Measurements from ENCODE around the gene CHAD. TPM values are rescaled to one million over a fixed set of nuclear protein-coding genes. Genes with fewer than 3 reads are reported as not detected.
"Not testable (repeated sequence)": the region's sequence is repeated elsewhere in the genome, so short reads cannot be mapped to it uniquely, and the experiment has no call there.

CHAD gene
- total RNA-seq, 1 donor from 2014 or later, result not detected

DNA sequence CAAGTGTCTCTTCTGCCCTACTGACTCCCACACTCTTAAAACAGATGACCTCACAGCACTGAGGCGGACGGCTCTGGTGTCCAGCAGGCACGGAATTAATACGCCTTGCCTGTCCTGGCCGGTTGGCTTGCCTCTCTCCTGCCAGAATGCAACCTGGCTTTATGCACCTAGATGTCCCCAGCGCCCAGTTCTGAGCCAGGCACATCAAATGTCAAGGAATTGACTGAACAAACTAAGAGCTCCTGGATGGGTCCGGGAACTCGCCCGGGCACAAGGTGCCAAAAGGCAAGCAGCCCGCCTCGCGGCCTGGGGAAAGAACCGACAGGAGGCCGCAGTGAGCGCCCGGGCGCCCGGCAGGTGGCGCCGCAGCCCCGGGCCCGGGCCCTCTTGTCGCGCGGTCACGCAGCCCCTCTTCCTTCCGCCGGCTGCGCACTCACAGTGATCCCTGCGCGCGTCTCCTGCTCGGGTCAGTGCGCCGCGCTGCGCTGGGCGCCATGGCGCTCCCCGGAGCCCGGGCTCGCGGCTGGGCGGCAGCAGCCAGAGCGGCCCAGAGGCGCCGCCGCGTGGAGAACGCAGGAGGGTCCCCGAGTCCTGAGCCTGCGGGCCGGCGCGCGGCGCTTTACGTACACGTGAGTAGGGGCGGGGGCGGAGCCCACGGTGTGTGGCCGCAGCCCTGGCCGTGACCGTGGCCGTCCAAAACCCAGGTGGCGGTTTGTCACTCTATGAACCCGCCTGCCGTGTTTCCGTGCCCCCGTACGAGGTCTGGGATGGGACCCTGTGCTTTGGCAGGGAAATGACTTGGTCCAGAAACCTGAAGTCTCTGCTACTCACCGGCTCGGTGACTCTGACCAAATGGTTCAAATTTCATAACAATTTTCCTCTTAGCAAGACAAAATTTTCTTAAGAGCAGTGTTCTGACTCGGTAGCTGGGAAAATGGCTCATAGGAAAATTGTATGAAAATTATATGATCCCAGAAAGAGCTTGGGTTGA lies 10.0 kb upstream of the CHAD start, which contains the start of gene RSAD1:
Gene RSAD1, plus strand, starts transcription at position 470 of the 991 bp plus-strand sequence. Its CDS starts 25 bp downstream, at position 495.
- intact Hi-C loops (cut with DNase I), result no loop called here
- ATAC-seq (peak; percentile 72), DNase-seq (ENCODE audit: low spot score) (peak; percentile 87)

DNA sequence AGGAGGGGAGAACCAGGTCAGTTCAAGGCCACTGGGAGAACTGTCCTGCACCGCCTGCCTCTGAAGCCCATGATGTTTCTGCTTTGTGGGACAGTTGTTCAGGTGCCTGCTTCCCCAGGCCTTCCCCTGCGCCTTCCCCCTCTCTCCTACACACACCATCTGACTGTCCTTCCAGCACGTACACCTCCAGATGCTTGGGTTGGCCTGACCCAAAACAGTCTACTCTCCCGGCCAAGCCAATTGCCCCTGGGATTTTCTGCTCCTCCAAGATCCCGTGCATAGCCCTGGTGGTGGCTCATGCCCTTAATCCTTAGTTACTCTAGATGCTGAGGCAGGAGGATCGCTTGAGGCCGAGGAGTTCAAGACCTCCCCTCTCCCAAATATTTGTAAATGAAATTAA lies 9.3 kb upstream of the CHAD start:
- ATAC-seq, result no peak
- DNase-seq (ENCODE audit: low spot score), result no peak
- intact Hi-C loops (cut with DNase I), result loop anchor here (1.0 kb wide), 1 partner anchor 60 kb away; no protein-coding TSS in a partner anchor

DNA sequence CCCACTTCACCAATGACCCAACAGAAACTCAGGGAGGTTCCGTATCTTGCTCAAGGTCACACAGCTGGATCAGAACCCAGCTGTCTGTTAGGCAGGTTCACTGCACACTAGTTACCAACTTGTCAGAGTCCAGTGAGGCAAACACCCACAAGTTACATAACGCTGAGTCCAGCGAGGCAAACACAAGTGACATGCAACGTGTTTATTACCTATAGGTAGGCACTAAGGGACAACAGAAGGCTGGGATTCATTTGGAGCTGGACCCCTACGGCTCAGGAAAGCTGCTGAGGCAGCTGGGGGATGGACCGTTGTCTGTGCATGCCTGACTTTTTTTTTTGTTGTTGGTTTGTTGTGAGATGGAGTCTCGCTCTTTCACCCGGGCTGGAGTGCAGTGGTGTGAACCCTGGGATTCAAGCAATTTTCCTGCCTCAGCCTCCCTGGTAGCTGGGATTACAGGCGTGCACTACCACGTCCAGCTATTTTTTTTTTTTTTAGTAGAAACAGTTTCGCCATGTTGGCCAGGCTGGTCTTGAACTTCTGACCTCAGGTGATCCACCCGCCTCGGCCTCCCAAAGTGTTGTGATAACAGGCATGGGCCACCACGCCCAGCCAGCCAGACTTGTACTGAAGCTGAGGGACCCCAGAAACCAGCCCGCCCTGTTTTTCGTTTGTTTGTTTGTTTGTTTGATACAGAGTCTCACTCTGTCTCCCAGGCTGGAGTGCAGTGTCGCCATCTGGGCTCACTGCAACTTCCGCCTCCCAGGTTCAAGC lies 8.1 kb upstream of the CHAD start:
- no peak for DNase-seq (ENCODE audit: low spot score)
- intact Hi-C loops (cut with DNase I), result loop anchor here (1.0 kb wide), 1 partner anchor 62 kb away; no protein-coding TSS in a partner anchor

DNA sequence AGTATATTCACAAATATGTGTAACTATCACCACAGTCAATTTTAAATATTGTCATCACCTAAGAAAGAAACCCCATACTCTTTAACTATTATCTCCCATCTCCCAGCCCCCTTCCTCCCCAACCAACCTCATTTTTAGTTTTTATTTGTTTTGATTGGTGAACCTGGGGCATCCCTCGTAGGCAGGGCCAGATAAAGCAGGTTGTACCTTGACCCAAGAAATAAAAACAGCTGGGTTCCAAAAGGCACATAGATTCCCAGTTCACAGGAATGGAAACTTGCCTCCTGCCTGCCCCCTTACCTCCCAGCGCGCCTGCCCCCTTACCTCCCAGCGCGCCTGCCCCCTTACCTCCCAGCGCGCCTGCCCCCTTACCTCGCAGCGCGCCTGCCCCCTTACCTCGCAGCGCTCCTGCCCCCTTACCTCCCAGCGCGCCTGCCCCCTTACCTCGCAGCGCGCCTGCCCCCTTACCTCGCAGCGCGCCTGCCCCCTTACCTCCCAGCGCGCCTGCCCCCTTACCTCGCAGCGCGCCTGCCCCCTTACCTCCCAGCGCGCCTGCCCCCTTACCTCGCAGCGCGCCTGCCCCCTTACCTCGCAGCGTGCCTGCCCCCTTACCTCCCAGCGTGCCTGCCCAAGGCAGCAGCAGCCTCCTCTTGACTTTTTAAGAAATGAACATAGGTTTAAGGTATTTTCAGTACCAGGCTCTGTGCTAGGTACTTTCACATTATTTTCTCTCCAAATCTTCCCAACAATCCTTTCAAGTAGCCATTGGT lies 7.3 kb upstream of the CHAD start:
- intact Hi-C loops (cut with DNase I); DNase-seq (ENCODE audit: low spot score); ATAC-seq: not testable (repeated sequence)

More for the DNA sequence above, 8.1 kb upstream of the CHAD start:
- no peak for ATAC-seq

DNA sequence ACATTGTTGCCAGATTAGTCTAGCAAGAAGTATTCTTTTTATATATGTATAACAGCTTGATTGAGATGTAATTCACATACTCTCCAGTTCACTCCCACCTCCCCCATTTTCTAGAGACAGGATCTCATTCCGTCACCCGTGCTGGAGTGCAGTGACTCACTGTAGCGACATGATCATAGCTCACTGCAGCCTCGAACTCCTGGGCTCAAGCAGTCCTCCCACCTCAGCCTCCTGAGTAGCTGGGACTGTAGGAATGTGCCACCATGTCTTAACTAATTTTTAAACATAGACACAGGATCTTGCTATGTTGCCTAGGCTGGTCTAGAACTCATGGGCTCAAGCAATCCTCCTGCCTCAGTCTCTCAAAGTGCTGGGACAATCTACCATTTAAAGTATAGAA lies 6.7 kb upstream of the CHAD start:
- intact Hi-C loops (cut with DNase I), result no loop called here
- no peak for ATAC-seq
- no peak for DNase-seq (ENCODE audit: low spot score)

DNA sequence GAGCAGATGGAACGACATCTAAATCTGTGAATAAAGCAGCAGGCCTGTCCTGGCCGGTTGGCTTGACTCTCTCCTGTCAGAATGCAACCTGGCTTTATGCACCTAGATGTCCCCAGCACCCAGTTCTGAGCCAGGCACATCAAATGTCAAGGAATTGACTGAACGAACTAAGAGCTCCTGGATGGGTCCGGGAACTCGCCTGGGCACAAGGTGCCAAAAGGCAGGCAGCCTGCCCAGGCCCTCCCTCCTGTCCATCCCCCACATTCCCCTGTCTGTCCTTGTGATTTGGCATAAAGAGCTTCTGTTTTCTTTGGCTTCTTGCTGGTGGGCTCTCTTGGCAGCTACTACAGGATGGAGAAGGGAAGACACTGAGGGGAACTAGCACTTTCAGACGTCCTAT lies 5.8 kb upstream of the CHAD start:
- no peak for DNase-seq (ENCODE audit: low spot score)
- no peak for ATAC-seq
- intact Hi-C loops (cut with DNase I), result no loop called here

DNA sequence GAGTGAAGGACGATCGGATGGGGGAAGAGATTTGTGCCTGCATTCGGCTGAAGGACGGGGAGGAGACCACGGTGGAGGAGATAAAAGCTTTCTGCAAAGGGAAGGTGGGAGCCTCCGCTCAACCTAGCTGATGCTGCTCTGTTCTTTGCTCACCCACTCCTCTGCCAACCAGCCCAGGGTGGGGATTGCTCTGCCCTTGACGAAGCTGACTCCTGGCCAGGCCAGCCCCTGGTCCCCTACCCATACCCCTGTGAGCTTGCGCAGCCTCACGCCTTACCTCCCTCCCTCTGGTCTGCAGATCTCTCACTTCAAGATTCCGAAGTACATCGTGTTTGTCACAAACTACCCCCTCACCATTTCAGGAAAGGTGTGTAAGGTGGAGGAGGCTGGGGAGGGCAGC lies 5.2 kb upstream of the CHAD start:
- DNase-seq (ENCODE audit: low spot score) (no peak), ATAC-seq (no peak)
- intact Hi-C loops (cut with DNase I), result no loop called here

DNA sequence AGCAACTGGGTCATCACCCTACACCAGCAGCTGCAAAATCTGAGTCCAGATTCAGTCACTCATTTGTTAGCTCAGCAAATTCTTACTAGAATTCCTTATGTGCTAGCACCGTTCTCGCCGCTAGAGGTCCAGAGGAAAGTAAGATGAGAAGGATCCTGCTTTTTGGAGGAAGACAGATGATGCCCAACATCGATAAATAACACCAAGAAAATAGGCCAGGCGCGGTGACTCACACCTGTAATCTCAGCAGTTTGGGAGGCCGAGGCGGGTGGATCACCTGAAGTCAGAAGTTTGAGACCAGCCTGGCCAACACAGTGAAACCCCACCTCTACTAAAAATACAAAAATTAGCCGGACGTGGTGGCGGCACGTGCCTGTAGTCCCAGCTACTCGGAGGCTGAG lies 4.1 kb upstream of the CHAD start:
- intact Hi-C loops (cut with DNase I); DNase-seq (ENCODE audit: low spot score): not testable (repeated sequence)

DNA sequence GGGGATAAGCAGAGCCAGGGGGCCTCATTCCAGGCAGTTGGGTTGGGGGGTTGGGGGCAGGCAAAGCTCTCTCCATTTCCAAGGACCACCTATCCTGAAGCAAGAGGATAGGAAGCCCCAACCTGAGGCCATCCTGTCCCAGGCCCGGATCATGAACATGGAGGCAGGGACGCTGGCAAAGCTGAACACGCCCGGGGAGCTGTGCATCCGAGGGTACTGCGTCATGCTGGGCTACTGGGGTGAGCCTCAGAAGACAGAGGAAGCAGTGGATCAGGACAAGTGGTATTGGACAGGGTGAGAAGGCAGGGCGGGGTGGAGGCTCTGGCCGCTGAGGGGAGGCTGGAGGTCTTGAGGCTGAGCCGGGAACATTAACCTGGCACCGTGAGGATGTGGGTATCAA lies 3.6 kb upstream of the CHAD start:
- ATAC-seq (no peak), DNase-seq (ENCODE audit: low spot score) (no peak)
- intact Hi-C loops (cut with DNase I), result no loop called here

More for the DNA sequence above, 4.1 kb upstream of the CHAD start:
- not testable (repeated sequence) for ATAC-seq

DNA sequence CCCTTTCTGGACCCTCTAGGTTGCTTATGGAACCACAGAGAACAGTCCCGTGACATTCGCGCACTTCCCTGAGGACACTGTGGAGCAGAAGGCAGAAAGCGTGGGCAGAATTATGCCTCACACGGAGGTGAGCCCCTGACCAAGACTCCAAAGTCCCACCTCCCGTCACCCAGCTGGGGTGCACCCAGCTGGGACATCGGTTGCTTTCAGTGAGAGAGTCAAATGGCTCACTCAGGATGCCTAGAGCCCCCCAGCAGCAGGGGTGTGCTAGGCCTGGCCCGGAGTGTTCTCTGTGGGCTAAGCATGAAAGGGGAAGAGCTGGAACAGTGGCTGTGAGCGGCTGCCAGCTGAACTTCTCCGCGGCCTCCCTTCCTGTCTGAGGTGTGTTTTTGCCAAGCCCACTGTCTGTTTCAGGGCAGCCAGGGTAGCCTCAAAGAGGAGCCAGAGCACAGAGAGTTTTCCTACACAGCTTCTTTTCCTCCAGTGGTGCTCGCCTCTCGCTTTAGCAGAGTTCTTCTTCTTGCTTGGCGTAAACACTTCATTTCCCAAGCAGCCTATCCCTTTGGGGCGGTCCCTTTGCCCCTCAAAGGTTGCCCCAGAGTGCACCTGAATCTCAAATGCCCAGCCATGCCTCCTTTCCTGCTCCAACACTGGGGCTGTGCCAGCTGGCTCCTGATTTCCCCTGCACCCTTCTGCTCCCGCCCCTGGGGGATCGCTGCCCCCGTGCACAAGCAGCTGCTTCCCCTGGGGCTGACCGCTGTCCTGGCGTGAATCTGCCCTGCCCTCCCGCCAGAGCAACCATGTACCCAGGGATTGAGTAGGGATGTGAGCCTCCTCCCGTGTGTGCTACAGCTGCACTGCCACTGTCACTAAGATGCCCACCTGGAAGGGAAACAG lies 2.6 kb upstream of the CHAD start:
- DNase-seq (ENCODE audit: low spot score) (no peak), ATAC-seq (no peak)
- intact Hi-C loops (cut with DNase I), result no loop called here

DNA sequence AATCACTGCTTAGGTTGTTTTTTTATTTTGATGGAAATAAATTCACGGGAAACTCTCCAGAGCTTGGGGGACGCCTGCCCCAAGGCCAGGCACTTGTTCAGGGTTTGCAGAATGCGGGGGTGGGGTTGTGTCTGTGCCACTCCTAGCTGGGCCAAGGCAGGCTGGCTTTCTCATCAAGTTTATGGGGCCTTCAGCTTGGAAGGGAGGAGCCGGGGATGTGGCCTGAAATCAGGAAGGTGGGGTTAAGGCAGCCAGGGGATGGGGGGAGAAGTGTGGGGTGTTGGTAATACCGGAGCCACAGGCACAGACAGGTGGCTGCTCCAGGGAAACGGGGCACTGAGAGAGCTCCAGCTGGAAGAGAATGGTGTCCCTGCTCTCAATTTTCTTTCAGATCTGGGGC lies 1.7 kb upstream of the CHAD start:
- intact Hi-C loops (cut with DNase I), result no loop called here
- ATAC-seq (no peak), DNase-seq (ENCODE audit: low spot score) (no peak)

DNA sequence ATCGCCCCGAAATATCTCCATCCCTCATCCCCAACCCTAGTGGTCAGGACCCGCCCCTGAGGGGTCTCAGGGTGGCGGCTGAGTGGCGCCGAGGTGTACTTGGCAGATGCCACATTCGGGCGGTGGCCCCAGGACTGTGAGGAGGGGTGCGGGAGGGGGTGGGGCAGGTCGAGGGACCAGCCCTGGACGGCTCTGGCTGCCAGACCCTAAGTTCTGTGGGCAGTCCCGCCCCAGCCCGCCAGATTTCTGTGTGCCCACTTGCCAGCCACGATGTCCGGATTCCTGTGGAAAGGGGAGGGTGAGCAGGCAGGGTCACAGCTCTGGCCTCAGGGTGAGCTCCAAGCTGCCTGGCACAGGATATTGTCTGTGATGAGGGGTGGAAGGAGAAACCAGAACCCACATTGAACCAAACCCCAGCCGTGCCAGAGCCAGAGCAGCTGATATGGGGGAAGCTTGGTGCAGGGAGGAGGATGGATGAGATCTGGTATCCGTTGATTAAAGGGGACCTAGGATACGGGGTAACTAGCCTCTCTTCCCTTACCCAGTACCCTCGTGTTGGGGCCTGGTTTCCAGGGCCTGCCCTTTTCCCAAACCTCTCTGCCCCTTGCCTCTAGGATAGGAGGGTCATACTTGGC lies 1.1 kb upstream of the CHAD start:
- intact Hi-C loops (cut with DNase I), result no loop called here
- no peak for ATAC-seq

DNA sequence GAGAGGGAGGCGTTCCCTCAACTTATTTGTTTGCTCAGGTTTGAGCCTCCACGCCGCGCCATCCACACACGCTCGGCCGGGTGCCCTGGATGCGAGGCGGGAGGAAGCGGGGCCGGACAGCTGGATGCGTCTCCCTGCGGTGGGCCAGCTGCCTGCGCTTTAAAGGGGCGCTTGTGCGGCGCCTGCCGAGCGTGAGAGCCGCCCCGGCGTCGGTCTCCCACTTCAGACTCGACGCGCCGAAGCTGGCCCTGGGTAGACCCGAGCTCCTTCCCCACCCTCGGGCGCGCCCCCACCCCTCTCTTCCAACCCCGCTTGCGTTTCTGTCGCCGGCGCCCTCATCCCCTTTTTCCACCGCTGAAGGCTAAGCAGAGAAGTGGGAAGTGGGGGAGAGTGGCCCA lies 527 bp upstream of the CHAD start:
- intact Hi-C loops (cut with DNase I), result no loop called here
- ATAC-seq (no peak), DNase-seq (ENCODE audit: low spot score) (no peak)

More for the DNA sequence above, 1.1 kb upstream of the CHAD start:
- DNase-seq (ENCODE audit: low spot score), result no peak

DNA sequence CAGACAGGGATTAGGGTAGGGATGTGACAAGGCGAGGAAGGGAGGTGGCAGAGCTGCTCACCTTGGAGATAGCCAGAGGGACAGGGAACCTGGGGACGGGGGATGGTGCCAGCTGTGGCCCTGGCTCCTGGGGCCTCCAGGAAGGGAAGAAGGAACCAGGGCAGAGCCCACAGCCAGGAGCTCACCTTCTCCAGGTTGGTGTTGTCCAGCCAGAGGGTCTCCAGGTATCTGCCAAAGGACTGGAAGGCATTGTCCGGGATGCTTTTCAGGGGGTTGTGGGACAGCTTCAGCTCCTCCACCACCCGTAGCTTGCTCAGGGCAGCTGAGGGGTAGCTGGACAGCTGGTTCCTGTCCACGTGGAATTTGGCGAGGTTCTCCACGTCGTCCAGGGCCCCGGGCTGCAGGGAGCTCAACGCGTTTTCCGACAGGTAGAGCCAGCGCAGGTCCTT lies 801 bp downstream of the CHAD start:
- no peak for ATAC-seq
- intact Hi-C loops (cut with DNase I), result no loop called here
- no peak for DNase-seq (ENCODE audit: low spot score)

DNA sequence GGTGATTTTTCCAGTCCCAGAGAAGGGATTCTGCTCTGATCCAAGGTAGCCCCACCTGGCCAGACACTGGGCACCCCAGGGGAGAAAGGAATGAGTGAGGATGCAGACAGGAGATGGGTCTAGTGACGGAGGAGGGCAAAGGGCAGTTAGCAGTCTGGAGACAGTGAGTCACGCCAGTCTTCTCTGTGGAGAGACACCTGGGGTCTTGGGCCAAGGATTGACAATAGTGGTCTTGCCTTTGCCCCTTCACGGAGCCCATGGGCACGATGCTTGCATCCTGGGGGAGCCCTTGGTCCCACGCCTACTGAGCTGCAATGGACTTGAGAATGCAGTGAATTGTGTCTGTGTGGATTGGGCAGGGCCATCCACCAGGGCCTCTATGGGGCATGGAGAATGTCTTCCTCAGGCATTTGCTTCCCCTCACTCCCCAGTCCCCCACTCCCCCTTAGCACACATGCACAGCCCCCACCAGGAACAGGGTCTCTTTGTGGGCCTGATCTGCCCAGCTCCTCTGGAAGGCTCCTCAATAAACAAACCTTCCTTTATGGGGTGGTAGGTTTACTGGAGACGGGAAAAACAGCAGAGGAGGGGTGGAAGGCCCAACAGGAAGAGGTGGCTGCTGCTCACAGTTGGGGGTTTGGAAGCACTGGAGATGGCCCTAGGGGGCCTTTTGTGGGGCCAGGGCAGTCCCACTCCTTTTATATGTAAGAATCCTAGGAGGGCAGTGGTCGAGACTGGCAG lies 1.4 kb downstream of the CHAD start:
- intact Hi-C loops (cut with DNase I), result no loop called here
- no peak for ATAC-seq
- no peak for DNase-seq (ENCODE audit: low spot score)

DNA sequence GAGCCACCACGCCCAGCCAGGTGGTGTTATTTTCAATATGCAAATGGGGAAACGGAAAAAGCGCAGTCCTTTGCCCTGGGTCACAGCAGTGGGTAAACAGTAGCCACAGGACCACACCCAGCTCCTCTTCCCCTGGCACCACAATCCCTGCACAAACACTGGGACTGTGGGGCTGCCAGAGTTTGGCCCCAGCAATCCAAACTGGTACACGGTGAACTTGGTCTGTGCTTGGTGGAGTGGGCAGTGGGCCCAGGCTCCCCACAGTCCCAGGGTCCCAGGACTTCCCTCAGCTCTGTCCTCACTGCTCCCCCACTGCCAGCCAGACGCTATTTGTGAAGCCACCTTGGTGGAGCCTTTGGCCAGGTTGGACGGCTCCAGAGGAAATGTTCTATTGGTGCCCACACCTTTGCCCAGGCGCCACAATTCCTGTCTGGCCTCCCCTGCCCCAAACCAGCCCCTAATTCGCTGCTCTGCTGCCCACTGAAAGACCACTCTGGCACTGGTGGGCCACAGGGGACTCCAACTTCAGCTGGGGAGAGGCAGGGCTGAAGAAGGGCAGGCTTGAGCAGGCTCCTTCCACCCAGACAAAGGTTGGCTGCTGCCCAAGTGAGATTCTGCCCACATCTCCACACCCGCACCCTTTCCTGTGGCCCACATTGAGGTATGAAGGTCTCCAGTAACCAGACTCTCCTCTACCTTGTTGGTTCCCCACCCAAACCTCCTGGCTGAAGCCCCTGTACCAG lies 2.1 kb downstream of the CHAD start:
- intact Hi-C loops (cut with DNase I), result no loop called here
- no peak for DNase-seq (ENCODE audit: low spot score)
- no peak for ATAC-seq
